ENCODE results near the gene GPR137. TPM values are rescaled to one million over a fixed set of nuclear protein-coding genes. Genes with fewer than 3 reads are reported as not detected.

GPR137 gene
- total RNA-seq, 1 experiment from 2014 or later: 16.1 TPM

DNA sequence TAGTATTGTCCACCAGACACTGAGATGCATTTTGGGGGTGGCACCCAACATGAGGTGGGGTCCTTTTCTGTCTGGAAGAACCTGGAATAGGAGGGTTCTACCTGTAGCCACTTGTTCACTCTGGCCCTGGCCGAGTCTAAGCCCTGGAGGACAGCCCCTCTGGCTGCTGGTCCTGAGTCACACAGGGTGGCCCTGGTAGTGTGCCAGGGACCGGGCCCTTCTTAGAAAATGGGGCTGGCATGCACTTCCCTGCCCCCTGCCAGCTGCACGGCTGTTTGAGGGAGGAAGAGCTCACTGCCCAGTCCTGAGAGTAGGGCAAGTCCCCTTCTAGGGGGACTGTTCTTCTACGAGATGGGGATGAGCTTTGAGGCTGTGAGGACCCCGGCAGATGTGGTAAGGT is 32.2 kb upstream of the GPR137 start:
- Histone ChIP-seq H3K4me3 (no peak overlapping the region), H3K27me3 (no peaks in the 10 kb centered on the region), H3K27ac (no peak overlapping the region), H3K9me3 (replicated peaks) (no peaks in the 10 kb centered on the region), H3K4me1 (peaks cover 24% of the 10 kb centered on the region), H3K36me3 (peaks cover 19% of the 10 kb centered on the region; the same call in 1 of the 2 replicates)
- DNase-seq: no peak

DNA sequence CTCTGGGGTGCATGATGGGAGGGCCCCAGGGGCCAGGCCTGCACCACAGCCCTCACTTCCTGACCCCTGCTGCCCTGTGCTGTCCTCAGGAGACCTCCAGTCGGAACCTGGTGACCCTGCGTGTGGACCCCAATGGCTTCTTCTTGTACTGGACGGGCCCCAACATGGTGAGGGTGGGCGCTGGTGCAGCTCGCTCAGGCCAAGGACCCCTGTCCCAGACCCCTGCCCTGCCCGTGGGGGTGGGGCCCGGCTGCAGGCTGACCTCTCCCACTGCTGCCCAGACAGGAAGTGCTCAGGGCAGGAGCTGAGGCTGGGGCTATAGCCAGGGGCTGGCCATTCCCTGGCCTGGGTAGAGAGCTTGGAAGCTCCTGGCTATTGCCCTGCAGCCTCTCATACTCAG is 31.3 kb upstream of the GPR137 start:
- no peaks in the 10 kb centered on the region for H3K9me3 ChIP-seq (replicated peaks)
- no peak overlapping the region for H3K27ac ChIP-seq
- H3K27me3 ChIP-seq: no peaks in the 10 kb centered on the region
- no peak overlapping the region for H3K4me3 ChIP-seq
- H3K36me3 ChIP-seq: peaks cover 22% of the 10 kb centered on the region
- no peak for DNase-seq
- peaks cover 17% of the 10 kb centered on the region for H3K4me1 ChIP-seq

DNA sequence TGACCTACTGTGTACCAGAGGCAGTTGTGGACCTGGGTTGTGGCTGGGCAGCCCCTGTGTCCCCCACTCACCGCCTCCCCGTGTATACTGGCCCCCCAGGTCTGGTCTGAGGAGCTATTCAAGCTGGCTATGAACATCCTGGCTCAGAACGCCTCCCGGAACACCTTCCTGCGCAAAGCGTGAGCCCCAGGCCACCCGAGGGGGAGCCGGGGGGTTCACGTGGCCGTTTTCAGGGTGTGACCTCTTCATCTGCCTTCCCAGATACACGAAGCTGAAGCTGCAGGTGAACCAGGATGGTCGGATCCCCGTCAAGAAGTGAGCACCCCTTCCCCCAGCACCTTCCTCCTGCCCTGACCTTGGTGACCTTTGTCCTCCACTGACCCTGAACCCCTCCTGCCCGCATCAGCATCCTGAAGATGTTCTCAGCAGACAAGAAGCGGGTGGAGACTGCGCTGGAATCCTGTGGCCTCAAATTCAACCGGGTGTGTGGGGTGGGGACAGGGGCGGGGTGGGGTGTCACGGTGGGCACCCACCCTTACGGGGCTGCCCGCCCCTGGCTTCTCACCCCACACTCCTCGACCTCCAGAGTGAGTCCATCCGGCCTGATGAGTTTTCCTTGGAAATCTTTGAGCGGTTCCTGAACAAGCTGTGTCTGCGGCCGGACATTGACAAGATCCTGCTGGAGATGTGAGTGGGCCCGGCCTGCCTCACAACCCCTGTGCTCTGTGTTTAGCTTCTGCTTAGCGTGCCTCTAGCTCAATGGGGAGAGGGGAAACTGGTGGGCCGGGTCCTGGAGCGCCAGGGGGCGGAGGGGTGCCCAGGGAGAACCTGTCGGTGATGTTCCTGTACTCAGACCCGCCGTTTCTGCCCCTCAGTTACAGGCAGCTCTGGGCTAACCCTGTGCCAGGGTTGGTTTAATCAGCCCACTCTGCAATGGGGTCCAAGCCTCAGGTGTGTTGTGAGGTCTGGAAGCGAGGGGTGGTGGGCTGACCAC is 30.2 kb upstream of the GPR137 start:
- H3K27me3 ChIP-seq: no peaks in the 10 kb centered on the region
- no peak for DNase-seq
- H3K27ac ChIP-seq: no peak overlapping the region
- H3K4me3 ChIP-seq: no peak overlapping the region
- H3K4me1 ChIP-seq: peaks cover 6% of the 10 kb centered on the region
- peaks cover 31% of the 10 kb centered on the region for H3K36me3 ChIP-seq
- H3K9me3 ChIP-seq (replicated peaks): no peaks in the 10 kb centered on the region

DNA sequence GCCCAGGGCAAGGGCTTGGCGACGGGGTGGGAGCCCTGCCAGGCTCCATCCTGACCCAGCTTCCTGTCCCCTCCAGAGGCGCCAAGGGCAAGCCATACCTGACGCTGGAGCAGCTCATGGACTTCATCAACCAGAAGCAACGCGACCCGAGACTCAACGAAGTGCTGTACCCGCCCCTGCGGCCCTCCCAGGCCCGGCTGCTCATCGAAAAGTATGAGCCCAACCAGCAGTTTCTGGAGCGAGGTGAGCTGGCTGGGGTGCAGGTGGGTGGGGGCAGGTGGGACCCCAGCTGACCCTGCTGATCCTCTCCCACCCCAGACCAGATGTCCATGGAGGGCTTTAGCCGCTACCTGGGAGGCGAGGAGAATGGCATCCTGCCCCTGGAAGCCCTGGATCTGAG is 29.3 kb upstream of the GPR137 start:
- Histone ChIP-seq H3K36me3 (peaks cover 33% of the 10 kb centered on the region), H3K27me3 (no peaks in the 10 kb centered on the region), H3K4me1 (0 out of 2 replicates have a peak, but pooled peaks cover 3% of the 10 kb centered on the region), H3K9me3 (replicated peaks) (no peaks in the 10 kb centered on the region), H3K27ac (no peak overlapping the region), H3K4me3 (no peak overlapping the region)
- no peak for DNase-seq

DNA sequence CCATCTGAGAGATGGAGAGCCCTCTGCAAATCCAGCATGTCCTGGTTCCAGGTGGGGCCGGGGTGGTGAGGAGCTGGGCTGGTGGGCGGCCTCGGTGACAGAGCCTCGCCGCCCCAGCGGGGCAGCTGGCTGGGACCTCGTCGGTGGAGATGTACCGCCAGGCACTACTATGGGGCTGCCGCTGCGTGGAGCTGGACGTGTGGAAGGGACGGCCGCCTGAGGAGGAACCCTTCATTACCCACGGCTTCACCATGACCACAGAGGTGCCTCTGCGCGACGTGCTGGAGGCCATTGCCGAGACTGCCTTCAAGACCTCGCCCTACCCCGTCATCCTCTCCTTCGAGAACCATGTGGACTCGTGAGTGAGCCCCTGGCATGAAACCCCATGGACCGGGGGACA is 27.3 kb upstream of the GPR137 start:
- peaks cover 34% of the 10 kb centered on the region for H3K36me3 ChIP-seq
- H3K4me1 ChIP-seq: 0 out of 2 replicates have a peak, but pooled peaks cover 3% of the 10 kb centered on the region
- DNase-seq: no peak
- H3K4me3 ChIP-seq: no peak overlapping the region
- no peak overlapping the region for H3K27ac ChIP-seq
- H3K27me3 ChIP-seq: no peaks in the 10 kb centered on the region
- no peaks in the 10 kb centered on the region for H3K9me3 ChIP-seq (replicated peaks)

DNA sequence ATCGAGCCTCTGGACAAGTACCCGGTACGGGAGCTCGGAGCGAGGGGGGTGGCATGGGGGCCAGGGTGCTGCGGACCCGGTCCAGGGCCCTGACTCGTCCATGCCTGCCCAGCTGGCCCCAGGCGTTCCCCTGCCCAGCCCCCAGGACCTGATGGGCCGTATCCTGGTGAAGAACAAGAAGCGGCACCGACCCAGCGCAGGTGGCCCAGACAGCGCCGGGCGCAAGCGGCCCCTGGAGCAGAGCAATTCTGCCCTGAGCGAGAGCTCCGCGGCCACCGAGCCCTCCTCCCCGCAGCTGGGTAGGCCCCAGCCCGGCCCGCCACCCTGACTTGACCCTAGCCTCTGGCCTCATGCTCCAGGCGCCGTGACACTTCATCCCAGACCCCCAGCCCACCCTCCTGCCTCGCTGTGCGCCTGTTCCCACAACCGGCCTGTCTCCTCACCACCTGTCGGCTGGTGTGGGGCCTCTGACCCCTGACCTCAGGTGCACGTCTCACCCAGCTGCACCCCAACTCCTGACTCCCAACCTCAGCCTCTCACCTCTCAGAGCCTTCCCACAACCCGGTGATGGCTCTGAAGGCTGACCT is 26.6 kb upstream of the GPR137 start:
- no peaks in the 10 kb centered on the region for H3K4me1 ChIP-seq
- H3K27me3 ChIP-seq: no peaks in the 10 kb centered on the region

GRCh38 chr11:64259533-64260067 is 26.0 kb upstream of the GPR137 start:
- peaks cover 35% of the 10 kb centered on the region for H3K36me3 ChIP-seq
- H3K4me1 ChIP-seq: no peaks in the 10 kb centered on the region
- H3K27ac ChIP-seq: no peak overlapping the region
- no peaks in the 10 kb centered on the region for H3K27me3 ChIP-seq
- DNase-seq: no peak
- H3K4me3 ChIP-seq: no peak overlapping the region
- H3K9me3 ChIP-seq (replicated peaks): no peaks in the 10 kb centered on the region

More for the DNA sequence above, 26.6 kb upstream of the GPR137 start:
- no peak overlapping the region for H3K4me3 ChIP-seq
- no peak for DNase-seq
- H3K9me3 ChIP-seq (replicated peaks): no peaks in the 10 kb centered on the region
- H3K36me3 ChIP-seq: peaks cover 34% of the 10 kb centered on the region
- no peak overlapping the region for H3K27ac ChIP-seq

GRCh38 chr11:64260147-64260708 is 25.4 kb upstream of the GPR137 start:
- Histone ChIP-seq H3K36me3 (peaks cover 32% of the 10 kb centered on the region), H3K9me3 (replicated peaks) (no peaks in the 10 kb centered on the region), H3K27me3 (no peaks in the 10 kb centered on the region), H3K4me1 (no peaks in the 10 kb centered on the region), H3K27ac (no peak overlapping the region), H3K4me3 (no peak overlapping the region)
- no peak for DNase-seq

GRCh38 chr11:64261556-64262080 is 24.0 kb upstream of the GPR137 start:
- Histone ChIP-seq H3K4me1 (no peaks in the 10 kb centered on the region), H3K36me3 (peaks cover 38% of the 10 kb centered on the region)

DNA sequence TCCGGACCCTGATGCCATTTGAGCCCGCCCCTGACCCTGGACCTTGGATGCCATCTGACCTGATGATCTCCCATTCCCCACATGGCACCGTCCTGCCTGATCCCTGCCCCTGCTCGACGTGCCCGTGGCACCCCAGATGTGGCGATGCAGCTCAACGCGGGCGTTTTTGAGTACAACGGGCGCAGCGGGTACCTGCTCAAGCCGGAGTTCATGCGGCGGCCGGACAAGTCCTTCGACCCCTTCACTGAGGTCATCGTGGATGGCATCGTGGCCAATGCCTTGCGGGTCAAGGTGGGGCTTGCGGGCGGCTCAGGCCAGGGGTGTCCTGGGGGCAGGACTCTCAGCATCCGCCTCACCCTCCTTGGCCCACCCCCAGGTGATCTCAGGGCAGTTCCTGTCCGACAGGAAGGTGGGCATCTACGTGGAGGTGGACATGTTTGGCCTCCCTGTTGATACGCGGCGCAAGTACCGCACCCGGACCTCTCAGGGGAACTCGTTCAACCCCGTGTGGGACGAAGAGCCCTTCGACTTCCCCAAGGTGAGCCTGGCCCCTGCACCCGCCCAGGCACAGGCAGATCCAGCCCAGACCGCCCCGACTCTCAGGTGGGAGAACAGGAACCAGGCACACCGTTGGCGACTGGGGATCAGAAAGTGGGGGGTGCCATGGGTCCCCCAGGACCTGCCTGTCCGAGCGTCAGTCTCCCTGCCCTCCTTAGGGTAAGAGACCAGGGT is 23.2 kb upstream of the GPR137 start:
- DNase-seq: no peak
- H3K27ac ChIP-seq: no peak overlapping the region

More at GRCh38 chr11:64261556-64262080, 24.0 kb upstream of the GPR137 start:
- Histone ChIP-seq H3K4me3 (no peak overlapping the region), H3K9me3 (replicated peaks) (no peaks in the 10 kb centered on the region), H3K27me3 (no peaks in the 10 kb centered on the region), H3K27ac (no peak overlapping the region)
- DNase-seq: no peak

GRCh38 chr11:64263021-64263946 is 22.4 kb upstream of the GPR137 start:
- peak in 1 of 2 experiments; percentile 31 for DNase-seq
- Histone ChIP-seq H3K36me3 (peaks cover 30% of the 10 kb centered on the region), H3K27ac (no peak overlapping the region), H3K4me1 (no peaks in the 10 kb centered on the region), H3K27me3 (no peaks in the 10 kb centered on the region), H3K9me3 (replicated peaks) (no peaks in the 10 kb centered on the region), H3K4me3 (no peak overlapping the region)

More for the DNA sequence above, 23.2 kb upstream of the GPR137 start:
- no peak overlapping the region for H3K4me3 ChIP-seq
- H3K27me3 ChIP-seq: no peaks in the 10 kb centered on the region
- no peaks in the 10 kb centered on the region for H3K9me3 ChIP-seq (replicated peaks)
- H3K36me3 ChIP-seq: peaks cover 36% of the 10 kb centered on the region
- H3K4me1 ChIP-seq: no peaks in the 10 kb centered on the region

- H3K36me3 ChIP-seq: peaks cover 27% of the 10 kb centered on the region
Measured at GRCh38 chr11:64263947-64264317, 21.7 kb upstream of the GPR137 start.

DNA sequence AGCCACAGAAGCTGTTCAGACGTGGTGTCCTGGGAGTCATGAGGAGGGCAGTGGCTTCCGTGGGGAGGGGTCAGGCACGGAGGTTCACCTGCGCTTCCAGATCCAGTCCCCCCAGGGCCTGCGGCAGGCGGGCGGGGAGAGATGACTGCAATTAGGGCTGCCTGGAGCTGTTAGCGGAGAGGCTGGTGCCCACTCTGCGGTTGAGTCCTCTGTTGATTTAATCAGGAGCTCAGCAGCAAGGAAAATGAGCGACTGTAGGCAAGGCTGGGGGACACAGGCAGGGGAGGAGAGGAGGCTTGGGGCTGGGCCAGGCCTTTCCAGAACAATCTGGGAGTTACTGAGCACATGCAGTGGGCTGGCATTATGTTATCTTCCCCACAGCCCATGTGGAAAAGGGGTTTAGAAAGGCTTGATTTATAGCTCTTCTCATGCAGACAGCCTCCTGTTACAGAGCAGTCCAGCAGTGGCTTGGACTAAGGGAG is 21.2 kb upstream of the GPR137 start:
- Histone ChIP-seq H3K27me3 (no peaks in the 10 kb centered on the region), H3K4me1 (no peaks in the 10 kb centered on the region; the same call in 1 of the 2 replicates), H3K36me3 (peaks cover 24% of the 10 kb centered on the region), H3K4me3 (no peak overlapping the region), H3K9me3 (replicated peaks) (no peaks in the 10 kb centered on the region), H3K27ac (no peak overlapping the region)
- no peak for DNase-seq

More at GRCh38 chr11:64263947-64264317, 21.7 kb upstream of the GPR137 start:
- Histone ChIP-seq H3K27me3 (no peaks in the 10 kb centered on the region), H3K27ac (no peak overlapping the region), H3K4me3 (no peak overlapping the region), H3K4me1 (no peaks in the 10 kb centered on the region; the same call in 1 of the 2 replicates), H3K9me3 (replicated peaks) (no peaks in the 10 kb centered on the region)
- DNase-seq: no peak
